ENCODE data around the gene TFAP2C. TPM values are rescaled to one million over a fixed set of nuclear protein-coding genes. Genes with fewer than 3 reads are reported as not detected.
"Not testable (repeated sequence)": the region's sequence is repeated elsewhere in the genome, so short reads cannot be mapped to it uniquely, and the experiment has no call there.

TFAP2C gene
- total and polyA plus RNA-seq, 2 donors: 0.42 to 2.1 TPM

DNA sequence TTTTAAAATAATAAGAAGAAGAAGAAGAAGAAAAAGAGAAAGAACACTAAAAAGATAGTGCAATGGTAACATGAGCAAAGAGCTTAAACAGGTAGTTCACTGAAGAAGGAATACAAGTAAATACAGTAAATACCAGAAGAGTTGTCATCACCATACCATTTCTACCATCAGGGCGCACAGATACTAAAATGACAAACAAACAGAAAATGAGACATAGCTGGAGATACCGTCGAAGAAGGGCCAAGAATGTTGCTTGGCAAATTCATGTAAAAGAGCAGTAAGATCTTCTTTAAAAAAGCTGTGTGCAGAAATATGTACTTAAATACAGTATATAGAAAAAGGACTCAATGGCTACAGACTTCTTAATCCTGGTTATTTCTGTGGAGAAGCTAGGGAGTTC lies 20.7 kb upstream of the TFAP2C start:
- WGBS: 98% methylated on average over 3 of the region's 3 CpGs
- no peaks in the 10 kb centered on the region for H3K36me3 ChIP-seq (ENCODE audit: control insufficient read depth in 2 of 2, insufficient read depth in 2 of 2, low read length in 1 of 2)
- no peaks in the 10 kb centered on the region for H3K27me3 ChIP-seq (ENCODE audit: control insufficient read depth in 2 of 2, insufficient read depth in 1 of 2, low read length in 1 of 2)
- H3K9me3 ChIP-seq (ENCODE audit: control insufficient read depth in 2 of 2, insufficient read depth in 1 of 2, low read length in 1 of 2): no peaks in the 10 kb centered on the region
- H3K4me1 ChIP-seq (ENCODE audit: control insufficient read depth in 2 of 2, insufficient read depth in 2 of 2, low read length in 2 of 2): no peaks in the 10 kb centered on the region
- H3K4me3 ChIP-seq (ENCODE audit: low read length in 2 of 2): no peak overlapping the region
- H3K27ac ChIP-seq (ENCODE audit: low read depth in 1 of 2, low read length in 1 of 2): no peak overlapping the region
- DNase-seq (ENCODE audit: low read depth in 6 of 9, low spot score in 9 of 9): no peak

DNA sequence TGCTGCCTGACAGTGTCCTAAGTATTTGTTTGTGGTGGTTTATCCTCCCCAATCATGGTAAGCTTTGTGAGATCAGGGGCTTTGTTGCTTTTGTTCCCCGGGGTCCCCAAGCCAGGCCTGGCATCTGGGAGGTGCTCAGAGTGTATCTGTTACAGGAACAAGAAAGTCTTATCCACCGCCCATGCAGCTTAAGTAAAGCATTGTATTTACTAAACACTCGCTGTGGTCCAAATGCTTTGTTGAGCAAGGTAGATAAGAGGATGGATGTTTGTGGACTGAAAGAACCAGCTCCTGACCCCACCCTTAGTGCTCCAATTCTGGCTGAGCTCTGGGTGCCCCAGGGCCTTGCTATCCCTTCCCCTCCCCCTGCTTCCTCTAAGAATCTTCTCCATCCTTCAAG lies 19.8 kb upstream of the TFAP2C start:
- H3K4me3 ChIP-seq (ENCODE audit: low read length in 2 of 2): no peak overlapping the region
- DNase-seq (ENCODE audit: low read depth in 6 of 9, low spot score in 9 of 9): no peak
- H3K27me3 ChIP-seq (ENCODE audit: control insufficient read depth in 2 of 2, insufficient read depth in 1 of 2, low read length in 1 of 2): no peaks in the 10 kb centered on the region
- H3K36me3 ChIP-seq (ENCODE audit: control insufficient read depth in 2 of 2, insufficient read depth in 2 of 2, low read length in 1 of 2): no peaks in the 10 kb centered on the region
- H3K9me3 ChIP-seq (ENCODE audit: control insufficient read depth in 2 of 2, insufficient read depth in 1 of 2, low read length in 1 of 2): no peaks in the 10 kb centered on the region
- WGBS: 87% methylated on average over 3 of the region's 3 CpGs
- H3K4me1 ChIP-seq (ENCODE audit: control insufficient read depth in 2 of 2, insufficient read depth in 2 of 2, low read length in 2 of 2): no peaks in the 10 kb centered on the region
- no peak overlapping the region for H3K27ac ChIP-seq (ENCODE audit: low read depth in 1 of 2, low read length in 1 of 2)

DNA sequence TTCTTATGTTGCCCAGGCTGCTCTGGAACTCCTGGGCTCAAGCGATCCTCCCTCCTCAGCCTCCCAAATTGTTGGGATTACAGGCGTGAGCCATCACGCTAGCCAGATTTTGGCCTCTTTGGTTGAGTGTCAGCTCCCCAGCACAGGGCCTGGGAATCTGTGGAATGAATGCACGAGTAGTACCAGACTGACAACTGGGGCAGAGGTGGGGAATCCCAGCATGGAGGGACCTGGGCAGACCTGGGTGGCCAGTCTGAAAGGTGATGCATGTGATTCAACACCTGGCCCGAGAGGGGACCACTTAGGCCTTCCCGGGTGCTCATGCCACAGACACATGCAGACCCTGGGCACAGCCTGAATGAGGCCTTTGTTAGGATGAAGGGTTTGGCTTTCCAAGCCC lies 19.0 kb upstream of the TFAP2C start:
- Histone ChIP-seq H3K27ac (ENCODE audit: low read depth in 1 of 2, low read length in 1 of 2) (no peak overlapping the region), H3K4me1 (ENCODE audit: control insufficient read depth in 2 of 2, insufficient read depth in 2 of 2, low read length in 2 of 2) (no peaks in the 10 kb centered on the region), H3K4me3 (ENCODE audit: low read length in 2 of 2) (no peak overlapping the region), H3K27me3 (ENCODE audit: control insufficient read depth in 2 of 2, insufficient read depth in 1 of 2, low read length in 1 of 2) (no peaks in the 10 kb centered on the region), H3K36me3 (ENCODE audit: control insufficient read depth in 2 of 2, insufficient read depth in 2 of 2, low read length in 1 of 2) (no peaks in the 10 kb centered on the region), H3K9me3 (ENCODE audit: control insufficient read depth in 2 of 2, insufficient read depth in 1 of 2, low read length in 1 of 2) (no peaks in the 10 kb centered on the region)
- DNase-seq (ENCODE audit: low read depth in 6 of 9, low spot score in 9 of 9): no peak
- 98% methylated on average over 6 of the region's 6 CpGs for WGBS

DNA sequence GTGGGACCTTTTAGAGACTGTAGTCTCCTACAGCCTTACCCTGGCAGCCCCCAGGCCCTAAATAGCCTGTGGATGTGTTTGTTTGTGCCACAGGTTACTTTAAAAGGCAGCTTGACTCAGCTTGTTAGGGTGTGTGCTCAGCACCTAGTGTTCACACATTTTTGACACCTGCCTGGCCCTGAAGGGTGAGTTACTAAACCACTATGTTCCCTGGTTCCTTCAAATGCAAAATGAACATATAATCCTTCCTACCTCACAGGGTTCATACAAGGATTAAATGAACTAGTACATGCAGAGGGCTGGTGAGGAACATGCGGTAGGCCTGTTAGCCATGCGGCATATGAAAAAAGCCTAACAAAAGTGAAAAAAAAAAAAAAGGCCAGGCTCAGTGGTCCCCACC lies 14.9 kb upstream of the TFAP2C start:
- no peaks in the 10 kb centered on the region for H3K9me3 ChIP-seq (ENCODE audit: control insufficient read depth in 2 of 2, insufficient read depth in 1 of 2, low read length in 1 of 2)
- H3K27me3 ChIP-seq (ENCODE audit: control insufficient read depth in 2 of 2, insufficient read depth in 1 of 2, low read length in 1 of 2): no peaks in the 10 kb centered on the region
- WGBS: 97% methylated on average over 2 of the region's 2 CpGs
- no peaks in the 10 kb centered on the region for H3K4me1 ChIP-seq (ENCODE audit: control insufficient read depth in 2 of 2, insufficient read depth in 2 of 2, low read length in 2 of 2)
- H3K27ac ChIP-seq (ENCODE audit: low read depth in 1 of 2, low read length in 1 of 2): no peak overlapping the region
- no peak for DNase-seq (ENCODE audit: low read depth in 6 of 9, low spot score in 9 of 9)
- H3K36me3 ChIP-seq (ENCODE audit: control insufficient read depth in 2 of 2, insufficient read depth in 2 of 2, low read length in 1 of 2): no peaks in the 10 kb centered on the region
- no peak overlapping the region for H3K4me3 ChIP-seq (ENCODE audit: low read length in 2 of 2)

DNA sequence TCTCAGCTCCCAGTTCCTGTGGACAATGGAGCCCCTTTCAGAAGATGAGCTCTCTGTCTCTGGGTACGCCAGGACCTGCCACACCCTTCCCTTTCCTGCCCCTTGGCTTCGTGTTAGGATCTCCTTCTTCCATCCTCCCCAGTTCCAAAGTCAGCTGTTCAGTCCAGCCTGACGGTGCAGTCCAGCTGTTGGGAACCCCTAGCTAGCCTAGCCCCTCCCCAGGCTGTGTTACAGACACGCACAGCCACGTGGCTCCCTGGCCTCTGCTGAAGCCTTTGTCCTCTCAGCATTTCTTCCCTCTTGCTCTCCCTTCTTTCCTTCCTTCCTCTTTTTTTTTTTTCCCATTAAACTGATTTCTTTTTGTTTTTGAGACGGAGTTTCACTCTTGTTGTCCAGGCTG lies 12.4 kb upstream of the TFAP2C start:
- no peak for DNase-seq (ENCODE audit: low read depth in 6 of 9, low spot score in 9 of 9)
- H3K4me1 ChIP-seq (ENCODE audit: control insufficient read depth in 2 of 2, insufficient read depth in 2 of 2, low read length in 2 of 2): no peaks in the 10 kb centered on the region

DNA sequence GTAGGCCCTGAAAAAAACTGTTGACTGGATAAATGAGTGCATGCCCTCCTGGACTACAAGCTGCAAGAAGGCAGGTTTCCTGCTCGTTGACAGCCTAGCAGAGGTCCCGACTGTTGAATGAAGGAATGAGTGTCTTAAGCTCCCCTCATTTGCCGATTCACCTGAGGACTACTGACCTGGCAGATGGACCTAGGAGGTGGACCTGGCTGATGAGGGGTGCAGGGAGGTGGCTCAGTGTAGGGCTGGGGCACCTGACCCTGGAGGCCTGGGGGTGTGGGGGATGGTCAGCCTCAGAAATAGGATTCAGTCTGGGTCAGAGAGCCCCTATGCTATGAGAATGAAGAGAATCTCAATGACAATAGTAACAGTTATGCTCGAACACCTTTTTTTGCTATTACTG lies 11.6 kb upstream of the TFAP2C start:
- DNase-seq (ENCODE audit: low read depth in 6 of 9, low spot score in 9 of 9): no peak
- 94% methylated on average over 4 of the region's 4 CpGs for WGBS
- Histone ChIP-seq H3K4me3 (ENCODE audit: low read length in 2 of 2) (no peak overlapping the region), H3K4me1 (ENCODE audit: control insufficient read depth in 2 of 2, insufficient read depth in 2 of 2, low read length in 2 of 2) (no peaks in the 10 kb centered on the region), H3K27ac (ENCODE audit: low read depth in 1 of 2, low read length in 1 of 2) (no peak overlapping the region), H3K27me3 (ENCODE audit: control insufficient read depth in 2 of 2, insufficient read depth in 1 of 2, low read length in 1 of 2) (no peaks in the 10 kb centered on the region), H3K9me3 (ENCODE audit: control insufficient read depth in 2 of 2, insufficient read depth in 1 of 2, low read length in 1 of 2) (no peaks in the 10 kb centered on the region), H3K36me3 (ENCODE audit: control insufficient read depth in 2 of 2, insufficient read depth in 2 of 2, low read length in 1 of 2) (no peaks in the 10 kb centered on the region)

More for the DNA sequence above, 12.4 kb upstream of the TFAP2C start:
- no peak overlapping the region for H3K4me3 ChIP-seq (ENCODE audit: low read length in 2 of 2)
- no peaks in the 10 kb centered on the region for H3K27me3 ChIP-seq (ENCODE audit: control insufficient read depth in 2 of 2, insufficient read depth in 1 of 2, low read length in 1 of 2)
- no peaks in the 10 kb centered on the region for H3K36me3 ChIP-seq (ENCODE audit: control insufficient read depth in 2 of 2, insufficient read depth in 2 of 2, low read length in 1 of 2)
- H3K9me3 ChIP-seq (ENCODE audit: control insufficient read depth in 2 of 2, insufficient read depth in 1 of 2, low read length in 1 of 2): no peaks in the 10 kb centered on the region
- WGBS: 41% methylated on average over 6 of the region's 6 CpGs
- no peak overlapping the region for H3K27ac ChIP-seq (ENCODE audit: low read depth in 1 of 2, low read length in 1 of 2)

DNA sequence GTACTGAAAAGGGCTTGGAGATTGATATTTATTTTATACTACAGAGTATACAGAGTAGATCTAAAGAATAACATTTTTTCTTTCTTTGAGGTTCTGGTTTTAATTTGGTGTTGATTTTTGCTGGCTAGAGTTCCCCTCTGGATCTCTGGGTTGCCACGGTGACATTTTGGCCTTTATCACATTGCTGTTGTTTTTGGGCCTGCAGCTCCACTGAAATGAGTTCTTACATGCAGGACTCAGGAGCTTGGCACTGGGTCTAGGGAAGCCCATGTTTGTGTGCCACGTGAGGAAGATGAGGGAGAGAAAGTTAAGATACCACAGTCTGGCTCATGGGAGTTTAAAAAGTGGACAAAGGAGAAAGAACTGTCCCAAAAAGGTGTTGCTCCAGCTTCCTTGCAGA lies 7.4 kb upstream of the TFAP2C start:
- DNase-seq (ENCODE audit: low read depth in 6 of 9, low spot score in 9 of 9): no peak
- H3K27ac ChIP-seq (ENCODE audit: low read depth in 1 of 2, low read length in 1 of 2): no peak overlapping the region
- H3K27me3 ChIP-seq (ENCODE audit: control insufficient read depth in 2 of 2, insufficient read depth in 1 of 2, low read length in 1 of 2): peaks cover 25 to 37% of the 10 kb centered on the region in 2 donors
- no peaks in the 10 kb centered on the region for H3K9me3 ChIP-seq (ENCODE audit: control insufficient read depth in 2 of 2, insufficient read depth in 1 of 2, low read length in 1 of 2)
- no peaks in the 10 kb centered on the region for H3K4me1 ChIP-seq (ENCODE audit: control insufficient read depth in 2 of 2, insufficient read depth in 2 of 2, low read length in 2 of 2)
- no peaks in the 10 kb centered on the region for H3K36me3 ChIP-seq (ENCODE audit: control insufficient read depth in 2 of 2, insufficient read depth in 2 of 2, low read length in 1 of 2)
- 74% methylated on average over 2 of the region's 2 CpGs for WGBS
- H3K4me3 ChIP-seq (ENCODE audit: low read length in 2 of 2): no peak overlapping the region

DNA sequence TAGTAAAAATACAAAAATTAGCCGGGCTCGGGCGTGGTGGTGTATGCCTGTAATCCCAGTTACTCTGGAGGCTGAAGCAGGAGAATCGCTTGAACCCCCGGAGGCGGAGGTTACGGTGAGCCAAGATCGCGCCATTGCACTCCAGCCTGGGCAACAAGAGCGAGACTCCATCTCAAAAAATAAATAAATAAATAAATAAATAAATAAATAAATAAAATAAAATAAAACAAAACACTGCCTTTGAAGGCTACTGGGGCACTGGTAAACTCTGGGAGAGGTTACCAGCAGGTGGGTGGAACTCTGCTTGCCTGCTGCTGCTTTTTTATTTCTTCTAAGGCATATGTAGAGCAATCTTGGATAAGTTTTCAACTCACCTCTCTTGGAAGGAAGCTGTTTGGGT lies 5.2 kb upstream of the TFAP2C start:
- H3K4me3 ChIP-seq (ENCODE audit: low read length in 2 of 2); H3K4me1 ChIP-seq (ENCODE audit: control insufficient read depth in 2 of 2, insufficient read depth in 2 of 2, low read length in 2 of 2); H3K36me3 ChIP-seq (ENCODE audit: control insufficient read depth in 2 of 2, insufficient read depth in 2 of 2, low read length in 1 of 2); DNase-seq (ENCODE audit: low read depth in 6 of 9, low spot score in 9 of 9); H3K27ac ChIP-seq (ENCODE audit: low read depth in 1 of 2, low read length in 1 of 2); H3K9me3 ChIP-seq (ENCODE audit: control insufficient read depth in 2 of 2, insufficient read depth in 1 of 2, low read length in 1 of 2): not testable (repeated sequence)
- 96% methylated on average over 10 of the region's 10 CpGs for WGBS
- H3K27me3 ChIP-seq (ENCODE audit: control insufficient read depth in 2 of 2, insufficient read depth in 1 of 2, low read length in 1 of 2): peaks cover 47 to 59% of the 10 kb centered on the region in 2 donors

DNA sequence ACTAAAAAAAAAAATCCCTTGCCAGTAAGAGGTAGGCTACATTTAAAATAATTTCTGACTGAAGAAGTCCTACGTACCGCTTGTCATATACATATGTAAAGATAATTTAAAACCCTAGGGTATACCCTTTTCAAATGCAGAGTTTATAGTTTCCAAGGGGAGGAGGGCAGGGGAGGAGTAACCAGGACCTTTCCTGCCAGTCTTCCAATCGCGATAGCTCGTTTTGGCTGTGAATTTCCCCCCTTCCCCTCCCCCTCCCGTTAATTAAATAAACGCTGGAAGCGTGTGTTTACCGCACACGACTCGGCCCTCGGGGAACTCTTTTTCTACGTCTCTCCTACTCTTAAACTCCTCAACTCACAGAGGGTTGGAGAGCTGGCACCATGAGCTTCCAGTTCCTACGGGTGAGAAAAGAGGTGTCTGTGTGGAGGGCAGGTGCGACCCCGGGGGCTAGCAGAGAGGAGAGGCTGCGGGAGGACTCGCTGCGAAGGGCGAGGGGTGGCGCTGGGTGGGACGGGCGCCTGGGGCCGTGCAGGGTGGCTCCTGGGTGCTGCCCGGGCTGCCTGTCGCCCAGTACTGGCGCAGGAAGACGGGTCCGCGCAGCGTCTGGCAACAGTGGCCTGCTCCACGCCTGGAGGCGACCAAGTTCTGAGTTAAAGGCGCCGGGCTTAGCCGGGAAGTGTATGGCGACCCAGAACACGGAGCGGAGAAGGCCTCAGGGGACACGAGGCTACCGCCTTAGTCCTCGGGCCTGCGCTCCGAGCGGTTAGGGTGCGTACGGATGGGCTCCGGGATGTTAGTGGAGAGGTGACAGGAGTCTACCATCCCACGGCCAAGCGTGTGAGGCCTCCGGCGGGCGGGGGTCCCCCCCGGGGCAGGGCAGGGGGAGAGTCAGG lies 4.1 kb upstream of the TFAP2C start:
- peaks cover 2 to 10% of the 10 kb centered on the region in 2 donors for H3K4me1 ChIP-seq (ENCODE audit: control insufficient read depth in 2 of 2, insufficient read depth in 2 of 2, low read length in 2 of 2)
- no peaks in the 10 kb centered on the region for H3K36me3 ChIP-seq (ENCODE audit: control insufficient read depth in 2 of 2, insufficient read depth in 2 of 2, low read length in 1 of 2)
- H3K4me3 ChIP-seq (ENCODE audit: low read length in 2 of 2): no peak overlapping the region
- H3K27me3 ChIP-seq (ENCODE audit: control insufficient read depth in 2 of 2, insufficient read depth in 1 of 2, low read length in 1 of 2): peaks cover 58 to 70% of the 10 kb centered on the region in 2 donors
- no peak for DNase-seq (ENCODE audit: low read depth in 6 of 9, low spot score in 9 of 9)
- no peak overlapping the region for H3K27ac ChIP-seq (ENCODE audit: low read depth in 1 of 2, low read length in 1 of 2)
- 7% methylated on average over 54 of the region's 54 CpGs for WGBS
- H3K9me3 ChIP-seq (ENCODE audit: control insufficient read depth in 2 of 2, insufficient read depth in 1 of 2, low read length in 1 of 2): no peaks in the 10 kb centered on the region
